Measurements from ENCODE around the gene PPP4R4. TPM values are rescaled to one million over a fixed set of nuclear protein-coding genes. Genes with fewer than 3 reads are reported as not detected.
"Not testable (repeated sequence)": the region's sequence is repeated elsewhere in the genome, so short reads cannot be mapped to it uniquely, and the experiment has no call there.

PPP4R4 gene
- total RNA-seq, 2 experiments from 2014 or later, result 17.0 to 19.2 TPM

- H3K27ac Mint-ChIP-seq; intact Hi-C loops (cut with micrococcal nuclease); POLR2A ChIA-PET; CTCF ChIA-PET; H3K27me3 Mint-ChIP-seq; H3K4me3 Mint-ChIP-seq; DNase-seq; H3K4me1 Mint-ChIP-seq (ENCODE audit: low read depth); H3K36me3 Mint-ChIP-seq: not testable (repeated sequence)
- peaks cover 11% of the 10 kb centered on the region for H3K9me3 Mint-ChIP-seq
Measured at GRCh38 chr14:94296181-94296545, 122.0 kb downstream of the PPP4R4 start.

GRCh38 chr14:94298130-94298529 lies 124.0 kb downstream of the PPP4R4 start:
- Mint-ChIP-seq H3K27ac (no peak overlapping the region), H3K27me3 (peaks cover 6% of the 10 kb centered on the region), H3K9me3 (peaks cover 11% of the 10 kb centered on the region), H3K36me3 (no peaks in the 10 kb centered on the region), H3K4me1 (ENCODE audit: low read depth) (peaks cover 5% of the 10 kb centered on the region), H3K4me3 (no peak overlapping the region)
- no peak for DNase-seq
- intact Hi-C loops (cut with micrococcal nuclease), result no loop called here
- CTCF ChIA-PET, result no interaction called here
- POLR2A ChIA-PET, result no interaction called here

- intact Hi-C loops (cut with micrococcal nuclease), result loop anchor here (10.0 kb wide), 1 partner anchor 168 kb away; no protein-coding TSS in a partner anchor
- CTCF ChIA-PET, result no interaction called here
- POLR2A ChIA-PET, result no interaction called here
- Mint-ChIP-seq H3K4me3 (no peak overlapping the region), H3K27ac (no peak overlapping the region), H3K9me3 (peaks cover 11% of the 10 kb centered on the region), H3K4me1 (ENCODE audit: low read depth) (no peaks in the 10 kb centered on the region), H3K27me3 (peaks cover 5% of the 10 kb centered on the region), H3K36me3 (no peaks in the 10 kb centered on the region)
- no peak for DNase-seq
Measured at GRCh38 chr14:94303111-94303510, 129.0 kb downstream of the PPP4R4 start.

GRCh38 chr14:94304243-94304642 lies 130.1 kb downstream of the PPP4R4 start:
- POLR2A ChIA-PET, result no interaction called here
- H3K27me3 Mint-ChIP-seq, result peaks cover 7% of the 10 kb centered on the region
- intact Hi-C loops (cut with micrococcal nuclease), result loop anchor here (10.0 kb wide), 1 partner anchor 169 kb away; no protein-coding TSS in a partner anchor
- no peak for DNase-seq
- no peak overlapping the region for H3K27ac Mint-ChIP-seq
- CTCF ChIA-PET, result no interaction called here
- peaks cover 17% of the 10 kb centered on the region for H3K9me3 Mint-ChIP-seq
- no peak overlapping the region for H3K4me3 Mint-ChIP-seq
- no peaks in the 10 kb centered on the region for H3K4me1 Mint-ChIP-seq (ENCODE audit: low read depth)
- no peaks in the 10 kb centered on the region for H3K36me3 Mint-ChIP-seq

GRCh38 chr14:94305620-94306019 lies 131.5 kb downstream of the PPP4R4 start:
- CTCF ChIA-PET, result interaction anchor here (1.5 to 2.5 kb wide), 2 partner anchors 169 to 175 kb away, joined by 4 to 11 read pairs; no protein-coding TSS in a partner anchor
- Mint-ChIP-seq H3K27me3 (peaks cover 7% of the 10 kb centered on the region), H3K4me1 (ENCODE audit: low read depth) (no peaks in the 10 kb centered on the region), H3K9me3 (peaks cover 17% of the 10 kb centered on the region), H3K27ac (no peak overlapping the region), H3K36me3 (no peaks in the 10 kb centered on the region), H3K4me3 (no peak overlapping the region)
- POLR2A ChIA-PET, result no interaction called here
- intact Hi-C loops (cut with micrococcal nuclease), result loop anchor here (10.0 kb wide), 1 partner anchor 171 kb away; no protein-coding TSS in a partner anchor
- no peak for DNase-seq

- H3K4me3 Mint-ChIP-seq, result no peak overlapping the region
- H3K36me3 Mint-ChIP-seq, result no peaks in the 10 kb centered on the region
- CTCF ChIA-PET, result interaction anchor here (0.7 to 2.5 kb wide), 4 partner anchors 36 to 176 kb away, joined by 3 to 11 read pairs (median 4); no protein-coding TSS in a partner anchor
- no peaks in the 10 kb centered on the region for H3K4me1 Mint-ChIP-seq (ENCODE audit: low read depth)
- DNase-seq, result no peak
- no peak overlapping the region for H3K27ac Mint-ChIP-seq
- peaks cover 17% of the 10 kb centered on the region for H3K9me3 Mint-ChIP-seq
- POLR2A ChIA-PET, result no interaction called here
- intact Hi-C loops (cut with micrococcal nuclease), result loop anchor here (10.0 kb wide), 1 partner anchor 172 kb away; no protein-coding TSS in a partner anchor
- peaks cover 7% of the 10 kb centered on the region for H3K27me3 Mint-ChIP-seq
Measured at GRCh38 chr14:94306047-94306978, 132.2 kb downstream of the PPP4R4 start.

GRCh38 chr14:94307410-94307992 lies 133.4 kb downstream of the PPP4R4 start:
- CTCF ChIA-PET, result interaction anchor here (1.4 to 2.5 kb wide), 4 partner anchors 171 to 179 kb away, joined by 3 to 11 read pairs (median 3); no protein-coding TSS in a partner anchor
- H3K4me3 Mint-ChIP-seq, result no peak overlapping the region
- peaks cover 7% of the 10 kb centered on the region for H3K27me3 Mint-ChIP-seq
- peaks cover 17% of the 10 kb centered on the region for H3K9me3 Mint-ChIP-seq
- no peak for DNase-seq
- no peaks in the 10 kb centered on the region for H3K4me1 Mint-ChIP-seq (ENCODE audit: low read depth)
- intact Hi-C loops (cut with micrococcal nuclease), result loop anchor here (10.0 kb wide), 1 partner anchor 173 kb away; no protein-coding TSS in a partner anchor
- no peak overlapping the region for H3K27ac Mint-ChIP-seq
- no peaks in the 10 kb centered on the region for H3K36me3 Mint-ChIP-seq
- POLR2A ChIA-PET, result no interaction called here

GRCh38 chr14:94309721-94310120 lies 135.6 kb downstream of the PPP4R4 start:
- H3K4me1 Mint-ChIP-seq (ENCODE audit: low read depth), result no peaks in the 10 kb centered on the region
- POLR2A ChIA-PET, result no interaction called here
- H3K27ac Mint-ChIP-seq, result no peak overlapping the region
- intact Hi-C loops (cut with micrococcal nuclease), result loop anchor here (10.0 kb wide), 1 partner anchor 175 kb away; no protein-coding TSS in a partner anchor
- CTCF ChIA-PET, result no interaction called here
- peaks cover 17% of the 10 kb centered on the region for H3K9me3 Mint-ChIP-seq
- DNase-seq, result no peak
- H3K36me3 Mint-ChIP-seq, result no peaks in the 10 kb centered on the region
- H3K27me3 Mint-ChIP-seq, result peaks cover 7% of the 10 kb centered on the region
- no peak overlapping the region for H3K4me3 Mint-ChIP-seq

GRCh38 chr14:94310248-94310647 lies 136.1 kb downstream of the PPP4R4 start:
- Mint-ChIP-seq H3K27me3 (peaks cover 7% of the 10 kb centered on the region), H3K4me1 (ENCODE audit: low read depth) (no peaks in the 10 kb centered on the region), H3K4me3 (no peak overlapping the region), H3K9me3 (peaks cover 17% of the 10 kb centered on the region), H3K27ac (no peak overlapping the region), H3K36me3 (no peaks in the 10 kb centered on the region)
- CTCF ChIA-PET, result no interaction called here
- no peak for DNase-seq
- intact Hi-C loops (cut with micrococcal nuclease), result no loop called here
- POLR2A ChIA-PET, result no interaction called here

GRCh38 chr14:94312481-94313246 lies 138.5 kb downstream of the PPP4R4 start:
- Mint-ChIP-seq H3K4me1 (ENCODE audit: low read depth) (no peaks in the 10 kb centered on the region), H3K9me3 (peaks cover 10% of the 10 kb centered on the region), H3K4me3 (no peak overlapping the region), H3K36me3 (no peaks in the 10 kb centered on the region), H3K27me3 (peaks cover 3% of the 10 kb centered on the region), H3K27ac (no peak overlapping the region)
- ChIA-PET CTCF (no interaction called here), POLR2A (no interaction called here)
- intact Hi-C loops (cut with micrococcal nuclease), result no loop called here
- no peak for DNase-seq

GRCh38 chr14:94313991-94314655 lies 140.0 kb downstream of the PPP4R4 start:
- H3K9me3 Mint-ChIP-seq, result no peaks in the 10 kb centered on the region
- no peaks in the 10 kb centered on the region for H3K36me3 Mint-ChIP-seq
- no peak overlapping the region for H3K4me3 Mint-ChIP-seq
- ChIA-PET CTCF (no interaction called here), POLR2A (no interaction called here)
- no peaks in the 10 kb centered on the region for H3K4me1 Mint-ChIP-seq (ENCODE audit: low read depth)
- intact Hi-C loops (cut with micrococcal nuclease), result no loop called here
- no peak for DNase-seq
- H3K27me3 Mint-ChIP-seq, result no peaks in the 10 kb centered on the region
- no peak overlapping the region for H3K27ac Mint-ChIP-seq

GRCh38 chr14:94314890-94315289 lies 140.8 kb downstream of the PPP4R4 start:
- Mint-ChIP-seq H3K4me1 (ENCODE audit: low read depth) (no peaks in the 10 kb centered on the region), H3K4me3 (no peak overlapping the region), H3K27ac (no peak overlapping the region), H3K36me3 (no peaks in the 10 kb centered on the region), H3K27me3 (no peaks in the 10 kb centered on the region), H3K9me3 (no peaks in the 10 kb centered on the region)
- CTCF ChIA-PET, result no interaction called here
- DNase-seq, result no peak
- intact Hi-C loops (cut with micrococcal nuclease), result no loop called here
- POLR2A ChIA-PET, result no interaction called here
